ENCODE data around the gene FOXK1.
A peak's percentile ranks its signal among the peaks of the same experiment; 100 is the strongest.
"Not testable (repeated sequence)": the region's sequence is repeated elsewhere in the genome, so short reads cannot be mapped to it uniquely, and the experiment has no call there.

Gene FOXK1

GRCh38 chr7:4787947-4788626, 106.0 kb downstream of the FOXK1 start:
- no peak for DNase-seq

DNA sequence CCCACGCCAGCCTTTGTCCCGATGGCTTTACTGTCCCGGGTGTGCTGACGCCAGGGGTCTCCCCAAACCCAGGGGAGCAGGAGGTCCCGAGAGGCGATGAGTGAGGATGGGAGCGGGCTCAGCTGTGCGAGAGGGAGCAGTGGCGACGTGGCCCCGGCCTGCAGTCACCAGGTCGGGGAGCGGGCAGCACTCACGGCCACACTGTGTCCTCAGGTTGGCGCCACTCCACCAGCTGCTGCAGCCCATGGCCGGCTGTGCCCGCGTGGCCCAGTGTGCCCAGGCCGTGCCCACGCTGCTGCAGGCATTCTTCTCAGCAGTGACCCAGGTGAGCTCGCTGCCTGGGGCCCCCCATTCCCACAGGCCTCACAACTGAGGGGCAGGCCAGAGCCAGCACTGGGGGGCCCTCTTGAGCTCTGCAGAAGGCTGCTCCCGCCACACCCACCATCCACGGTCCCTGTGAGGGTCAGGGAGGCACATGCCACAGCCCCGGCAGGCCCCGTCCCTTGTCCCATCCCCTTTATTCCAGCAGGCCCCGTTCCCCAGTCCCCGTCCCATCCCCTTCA, 106.6 kb downstream of the FOXK1 start:
- no peak for DNase-seq

DNA sequence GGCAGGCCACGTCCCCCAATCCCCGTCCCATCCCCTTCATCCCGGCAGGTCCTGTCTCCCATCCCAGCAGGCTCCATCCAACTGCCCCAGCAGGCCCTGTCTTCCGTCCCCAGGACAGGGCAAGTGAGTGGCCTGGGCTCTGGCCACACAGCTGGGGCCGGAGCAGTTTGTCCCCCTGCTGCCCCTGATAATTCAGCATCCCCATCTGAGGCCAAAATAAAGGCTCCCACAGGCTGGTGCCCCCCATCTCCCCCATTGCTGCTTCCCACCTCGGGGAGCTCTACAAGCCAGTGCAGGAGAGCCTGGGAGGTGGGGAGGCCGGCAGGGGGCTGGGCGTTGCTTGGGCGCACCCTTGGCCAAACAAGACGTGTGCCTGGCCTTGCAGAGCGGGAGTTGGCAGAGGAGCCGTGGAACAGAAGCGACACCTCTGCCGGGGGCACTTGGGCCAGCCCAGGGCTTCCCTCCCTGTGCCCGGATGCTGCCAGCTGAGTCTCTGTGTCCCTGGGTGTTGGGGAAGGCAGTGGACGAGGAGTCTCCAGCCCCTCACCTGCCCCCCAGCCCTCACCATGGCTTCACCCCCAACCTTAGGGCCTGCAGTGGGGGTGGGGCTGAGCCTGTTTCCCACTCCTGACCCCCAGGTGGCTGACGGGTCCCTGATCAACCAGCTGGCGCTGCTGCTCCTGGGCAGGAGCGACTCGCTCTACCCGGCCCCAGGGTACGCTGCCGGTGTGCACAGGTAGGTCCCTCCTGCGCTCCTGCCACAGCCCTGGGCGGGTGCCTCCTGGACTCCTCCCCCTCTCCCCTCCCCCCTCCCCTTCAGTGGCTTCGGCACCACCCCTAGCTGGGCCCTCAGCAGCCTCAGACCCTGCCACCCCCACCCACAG, 107.3 kb downstream of the FOXK1 start:
- no peak for DNase-seq

DNA sequence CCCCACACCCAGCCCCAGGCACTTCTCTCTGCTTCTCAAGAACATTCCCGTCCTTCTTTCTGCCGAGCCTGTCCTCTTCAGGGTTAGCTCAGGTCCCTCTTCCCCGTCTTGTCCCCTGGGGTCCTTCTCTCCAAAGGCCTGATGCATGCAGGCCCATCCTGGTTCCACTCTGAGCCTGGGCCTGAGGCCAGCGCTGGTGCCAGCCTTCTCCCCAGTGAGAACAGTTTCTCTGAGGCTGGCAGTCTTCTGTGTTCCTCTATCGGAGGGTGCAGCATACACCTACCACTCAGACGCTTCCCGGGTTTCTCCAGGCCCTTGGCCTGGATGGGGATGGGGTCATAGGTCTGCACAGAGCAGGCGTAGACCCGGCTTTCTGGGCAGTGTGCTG, 108.0 kb downstream of the FOXK1 start:
- no peak for DNase-seq

- DNase-seq = no peak
Measured at GRCh38 chr7:4790516-4790991, 108.5 kb downstream of the FOXK1 start.

DNA sequence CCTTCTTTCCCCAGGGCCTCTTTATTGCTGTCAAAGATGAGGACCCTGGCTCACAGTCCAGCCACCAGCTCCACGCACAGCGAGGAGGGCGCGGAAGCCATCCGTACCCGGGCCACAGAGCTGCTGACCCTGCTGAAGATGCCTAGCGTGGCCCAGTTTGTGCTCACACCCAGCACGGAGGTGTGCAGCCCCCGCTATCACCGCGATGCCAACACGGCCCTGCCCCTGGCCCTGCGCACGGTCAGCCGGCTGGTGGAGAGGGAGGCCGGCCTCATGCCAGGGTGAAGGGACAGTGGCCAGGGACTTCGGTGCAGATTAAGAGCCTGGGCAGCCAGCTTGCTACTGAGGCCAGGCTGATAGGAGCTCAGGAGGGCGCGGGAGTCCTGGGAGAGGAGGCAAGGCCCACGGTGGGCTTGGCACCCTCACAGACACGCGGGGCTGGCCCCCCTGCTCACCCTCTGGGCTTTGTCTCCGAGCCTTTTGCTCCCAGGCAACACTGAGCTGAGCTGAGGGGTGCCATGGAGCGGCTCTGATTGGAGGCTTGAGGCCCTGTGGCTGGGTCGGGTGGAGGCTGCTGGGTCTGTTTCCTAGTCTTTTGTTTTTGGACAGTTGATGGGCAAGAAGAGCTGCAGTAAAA, 109.1 kb downstream of the FOXK1 start:
- DNase-seq = no peak

GRCh38 chr7:4791738-4792536, 109.8 kb downstream of the FOXK1 start:
- DNase-seq = peak; percentile 94

DNA sequence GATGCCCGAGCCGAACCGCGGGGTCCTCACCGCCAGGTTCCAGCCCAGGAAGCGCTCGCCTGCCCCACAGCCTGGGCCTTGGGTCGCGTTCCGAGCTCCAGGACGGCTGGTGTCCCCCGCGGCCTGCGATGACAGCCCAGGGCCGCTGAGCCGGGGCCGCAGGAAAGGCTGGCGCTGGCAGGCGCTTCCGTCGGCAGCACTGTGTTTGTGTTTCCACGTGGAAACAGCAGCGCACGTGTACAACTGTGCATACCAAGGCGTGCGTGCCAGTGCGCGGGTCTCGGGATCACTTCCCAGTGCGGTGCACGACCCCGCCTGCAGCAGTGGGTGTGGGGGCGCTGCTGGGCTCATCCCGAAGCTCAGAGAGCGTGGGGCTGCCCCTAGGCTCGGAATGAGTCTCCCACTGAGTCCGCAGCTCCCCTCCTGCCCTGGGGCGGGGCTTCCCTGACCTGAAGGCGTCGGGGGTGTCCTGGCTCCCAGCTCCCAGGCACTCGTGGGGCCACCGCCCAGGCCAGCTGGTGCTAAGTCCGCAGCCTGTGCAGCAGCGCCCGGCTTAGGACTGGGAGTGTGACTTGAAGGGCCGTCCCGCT, 110.5 kb downstream of the FOXK1 start:
- peak; percentile 81 for DNase-seq

GRCh38 chr7:4793385-4793993, 111.4 kb downstream of the FOXK1 start:
- DNase-seq = not testable (repeated sequence)

DNA sequence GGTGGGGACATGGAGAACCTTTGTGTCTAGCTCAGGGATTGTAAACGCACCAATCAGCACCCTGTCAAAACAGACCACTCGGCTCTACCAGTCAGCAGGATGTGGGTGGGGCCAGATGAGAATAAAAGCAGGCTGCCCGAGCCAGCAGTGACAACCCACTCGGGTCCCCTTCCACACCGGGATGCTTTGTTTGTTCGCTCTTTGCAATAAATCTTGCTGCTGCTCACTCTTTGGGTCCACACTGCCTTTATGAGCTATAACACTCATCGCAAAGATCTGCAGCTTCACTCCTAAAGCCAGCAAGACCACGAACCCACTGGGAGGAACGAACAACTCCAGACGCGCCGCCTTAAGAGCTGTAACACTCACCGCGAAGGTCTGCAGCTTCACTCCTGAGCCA, 112.1 kb downstream of the FOXK1 start:
- not testable (repeated sequence) for DNase-seq

- no peak for DNase-seq
Measured at GRCh38 chr7:4794591-4795350, 112.7 kb downstream of the FOXK1 start.

GRCh38 chr7:4796453-4796852, 114.4 kb downstream of the FOXK1 start:
- no peak for DNase-seq

GRCh38 chr7:4797858-4798705, 116.0 kb downstream of the FOXK1 start:
- DNase-seq = peak; percentile 85

DNA sequence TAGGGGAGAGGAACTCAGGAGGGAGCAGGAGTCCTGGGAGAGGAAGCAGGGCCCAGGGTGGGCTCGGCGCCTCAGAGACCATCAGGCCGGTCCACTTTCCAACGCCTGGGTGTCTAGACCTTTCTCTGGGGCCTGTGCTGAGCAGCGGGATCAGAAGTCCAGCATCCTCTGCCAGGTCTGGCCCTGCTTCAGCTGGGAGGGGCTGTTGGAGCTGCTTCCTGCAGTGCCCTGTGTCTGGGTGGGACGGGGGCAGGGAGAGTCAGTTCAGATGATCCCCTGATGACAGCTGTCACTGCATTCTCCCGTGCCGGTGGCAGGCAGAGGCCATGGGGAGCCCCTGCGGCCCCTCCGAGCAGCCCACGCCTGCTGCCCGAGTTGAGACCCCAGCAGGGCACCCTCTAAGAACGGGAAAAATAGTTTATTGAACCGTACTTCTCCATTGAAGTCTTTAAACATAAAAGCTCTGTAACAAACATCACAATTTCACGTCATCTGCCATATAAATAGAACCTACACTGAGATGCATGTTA, 116.7 kb downstream of the FOXK1 start:
- no peak for DNase-seq

- peak; percentile 23 for DNase-seq
Measured at GRCh38 chr7:4799508-4800268, 117.6 kb downstream of the FOXK1 start.

DNA sequence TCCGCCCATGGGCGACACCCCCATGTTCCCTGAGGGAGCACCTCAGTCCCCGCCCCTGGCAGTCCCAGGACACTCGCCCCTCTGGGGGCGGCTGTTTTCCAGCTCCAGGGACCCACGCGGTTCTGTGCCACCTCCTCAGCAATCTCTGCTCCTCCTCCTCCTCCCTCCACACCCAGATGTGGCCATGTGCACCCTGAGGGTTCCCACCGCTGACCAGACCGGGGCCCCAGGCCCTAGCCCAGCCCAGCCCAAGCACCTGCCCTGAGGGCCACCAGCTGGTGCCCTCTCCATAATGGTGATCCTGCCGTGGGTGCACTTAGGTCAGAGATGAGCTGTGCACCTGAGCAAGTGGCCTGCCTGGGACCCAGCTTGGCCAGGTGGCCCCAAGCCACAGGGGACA, 118.4 kb downstream of the FOXK1 start:
- DNase-seq = no peak

- no peak for DNase-seq
Measured at GRCh38 chr7:4800926-4801838, 119.1 kb downstream of the FOXK1 start.

DNA sequence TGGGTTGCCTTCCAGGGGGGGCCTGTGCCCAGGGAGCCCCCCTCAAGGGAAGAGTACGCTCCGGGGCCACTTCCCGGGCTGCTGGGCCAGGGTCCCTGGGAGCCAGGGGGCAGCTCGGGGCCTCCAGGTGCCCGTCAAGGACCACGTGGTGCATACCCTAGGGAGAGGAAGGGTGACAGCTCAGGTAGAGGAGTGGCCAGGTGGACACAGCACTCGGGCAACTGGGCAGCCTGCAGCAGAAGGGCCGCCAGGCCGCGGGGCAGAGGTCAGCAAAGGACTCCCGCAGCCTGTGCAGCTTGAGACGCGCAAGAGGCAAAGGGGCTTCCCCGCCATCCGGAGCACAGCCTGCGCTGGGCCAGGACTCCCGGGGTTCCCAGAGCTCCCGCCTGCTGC, 119.7 kb downstream of the FOXK1 start:
- no peak for DNase-seq

All from eye (tissue), 1 donor.